Measurements from ENCODE around the gene HSPB8. TPM values are rescaled to one million over a fixed set of nuclear protein-coding genes. Genes with fewer than 3 reads are reported as not detected.

HSPB8 gene
- total RNA-seq, 2 donors from 2014 or later, result 67.0 to 96.9 TPM

- Histone ChIP-seq H3K9me3 (no peaks in the 10 kb centered on the region), H3K27ac (no peak overlapping the region), H3K36me3 (no peaks in the 10 kb centered on the region), H3K27me3 (replicated peaks; ENCODE audit: insufficient read depth) (no peaks in the 10 kb centered on the region), H3K4me3 (no peak overlapping the region), H3K4me1 (replicated peaks) (peaks cover 2% of the 10 kb centered on the region)
- no peak for TF ChIP-seq POLR2A (IDR thresholded peaks at IDR 0.05)
- TF ChIP-seq POLR2AphosphoS5 (IDR thresholded peaks at IDR 0.05), result no peak
- TF ChIP-seq, protein P1, sequence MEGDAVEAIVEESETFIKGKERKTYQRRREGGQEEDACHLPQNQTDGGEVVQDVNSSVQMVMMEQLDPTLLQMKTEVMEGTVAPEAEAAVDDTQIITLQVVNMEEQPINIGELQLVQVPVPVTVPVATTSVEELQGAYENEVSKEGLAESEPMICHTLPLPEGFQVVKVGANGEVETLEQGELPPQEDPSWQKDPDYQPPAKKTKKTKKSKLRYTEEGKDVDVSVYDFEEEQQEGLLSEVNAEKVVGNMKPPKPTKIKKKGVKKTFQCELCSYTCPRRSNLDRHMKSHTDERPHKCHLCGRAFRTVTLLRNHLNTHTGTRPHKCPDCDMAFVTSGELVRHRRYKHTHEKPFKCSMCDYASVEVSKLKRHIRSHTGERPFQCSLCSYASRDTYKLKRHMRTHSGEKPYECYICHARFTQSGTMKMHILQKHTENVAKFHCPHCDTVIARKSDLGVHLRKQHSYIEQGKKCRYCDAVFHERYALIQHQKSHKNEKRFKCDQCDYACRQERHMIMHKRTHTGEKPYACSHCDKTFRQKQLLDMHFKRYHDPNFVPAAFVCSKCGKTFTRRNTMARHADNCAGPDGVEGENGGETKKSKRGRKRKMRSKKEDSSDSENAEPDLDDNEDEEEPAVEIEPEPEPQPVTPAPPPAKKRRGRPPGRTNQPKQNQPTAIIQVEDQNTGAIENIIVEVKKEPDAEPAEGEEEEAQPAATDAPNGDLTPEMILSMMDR (IDR thresholded peaks at IDR 0.05), result no peak
- WGBS, result 85% methylated on average over 5 of the region's 5 CpGs
- no peak for DNase-seq (ENCODE audit: low spot score)
- intact Hi-C loops (cut with DNase I), result loop anchor here (5.0 kb wide), 3 partner anchors 152 to 237 kb away; no protein-coding TSS in a partner anchor
Measured at GRCh38 chr12:119175081-119175480, 3.6 kb upstream of the HSPB8 start.

GRCh38 chr12:119176267-119177055 is 2.3 kb upstream of the HSPB8 start:
- TF ChIP-seq POLR2AphosphoS5 (IDR thresholded peaks at IDR 0.05) (peak; percentile 84), POLR2A (IDR thresholded peaks at IDR 0.05) (peak; percentile 40)
- TF ChIP-seq, protein P1 (IDR thresholded peaks at IDR 0.05), result no peak
- intact Hi-C loops (cut with DNase I), result loop anchor here (5.0 kb wide), 3 partner anchors 151 to 236 kb away; no protein-coding TSS in a partner anchor
- no peaks in the 10 kb centered on the region for H3K27me3 ChIP-seq (replicated peaks; ENCODE audit: insufficient read depth)
- 26% methylated on average over 21 of the region's 21 CpGs for WGBS
- peak overlapping the region; percentile 66 to 87 for H3K27ac ChIP-seq
- peak; percentile 83 for DNase-seq (ENCODE audit: low spot score)
- H3K36me3 ChIP-seq, result no peaks in the 10 kb centered on the region
- H3K4me3 ChIP-seq, result peak overlapping the region in 1 of 2 donors; percentile 8
- H3K4me1 ChIP-seq (replicated peaks), result peaks cover 2% of the 10 kb centered on the region
- H3K9me3 ChIP-seq, result no peaks in the 10 kb centered on the region

GRCh38 chr12:119177056-119177325 is 1.7 kb upstream of the HSPB8 start:
- TF ChIP-seq, protein P1 (IDR thresholded peaks at IDR 0.05), result no peak
- no peak for TF ChIP-seq POLR2AphosphoS5 (IDR thresholded peaks at IDR 0.05)
- TF ChIP-seq POLR2A (IDR thresholded peaks at IDR 0.05), result no peak
- 73% methylated on average over 4 of the region's 4 CpGs for WGBS
- H3K4me1 ChIP-seq (replicated peaks), result peaks cover 2% of the 10 kb centered on the region
- H3K9me3 ChIP-seq, result no peaks in the 10 kb centered on the region
- intact Hi-C loops (cut with DNase I), result loop anchor here (5.0 kb wide), 3 partner anchors 150 to 235 kb away; no protein-coding TSS in a partner anchor
- DNase-seq (ENCODE audit: low spot score), result no peak
- H3K27me3 ChIP-seq (replicated peaks; ENCODE audit: insufficient read depth), result no peaks in the 10 kb centered on the region
- no peak overlapping the region for H3K4me3 ChIP-seq
- H3K36me3 ChIP-seq, result no peaks in the 10 kb centered on the region
- peak overlapping the region; percentile 66 to 87 for H3K27ac ChIP-seq

DNA sequence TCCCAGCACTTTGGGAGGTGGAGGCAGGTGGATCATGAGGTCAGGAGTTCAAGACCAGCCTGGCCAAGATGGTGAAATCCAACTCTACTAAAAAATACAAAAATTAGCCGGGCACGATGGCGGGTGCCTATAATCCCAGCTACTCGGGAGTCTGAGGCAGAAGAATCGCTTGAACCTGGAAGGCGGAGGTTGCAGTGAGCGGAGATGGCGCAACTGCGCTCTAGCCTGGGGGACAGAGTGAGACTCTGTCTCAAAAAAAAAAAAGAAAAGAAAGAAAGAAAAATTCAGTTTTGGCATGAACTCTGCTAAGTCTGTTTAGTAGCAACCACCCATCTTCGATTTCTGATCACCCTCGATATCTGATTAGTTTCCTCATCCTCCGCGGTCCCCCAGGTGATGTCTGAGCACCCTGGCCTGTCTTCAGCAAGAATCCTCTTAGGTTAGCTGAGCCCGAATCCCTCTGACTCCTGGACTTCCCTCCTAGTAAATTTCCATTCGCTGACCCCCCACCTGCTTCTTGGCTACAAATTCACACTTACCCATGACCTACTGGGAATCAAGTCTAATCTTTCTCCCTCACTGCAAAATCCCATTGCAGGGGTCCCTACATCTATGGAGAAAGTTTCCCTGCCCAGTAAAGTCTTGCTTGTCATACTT is 879 bp upstream of the HSPB8 start:
- no peak for DNase-seq (ENCODE audit: low spot score)
- intact Hi-C loops (cut with DNase I), result loop anchor here (5.0 kb wide), 3 partner anchors 149 to 234 kb away; no protein-coding TSS in a partner anchor
- whole genome bisulfite sequencing, result 92% methylated on average over 15 of the region's 15 CpGs
- H3K9me3 ChIP-seq, result no peaks in the 10 kb centered on the region
- TF ChIP-seq POLR2AphosphoS5 (IDR thresholded peaks at IDR 0.05), result no peak
- no peak for TF ChIP-seq POLR2A (IDR thresholded peaks at IDR 0.05)
- TF ChIP-seq, protein P1 (IDR thresholded peaks at IDR 0.05), result no peak
- H3K27me3 ChIP-seq (replicated peaks; ENCODE audit: insufficient read depth), result no peaks in the 10 kb centered on the region
- H3K4me3 ChIP-seq, result no peak overlapping the region
- peak overlapping the region; percentile 76 to 87 for H3K27ac ChIP-seq
- H3K36me3 ChIP-seq, result no peaks in the 10 kb centered on the region
- H3K4me1 ChIP-seq (replicated peaks), result peaks cover 2% of the 10 kb centered on the region
